ENCODE measurements around the gene LRRC23.

GRCh38 chr12:6917491-6918231, 13.0 kb downstream of the LRRC23 start:
- TF ChIP-seq CTCF (conservative IDR thresholded peaks at IDR 0.05; ENCODE audit: low read depth in 2 of 2), result no peak
- no peak for TF ChIP-seq EZH2 (IDR thresholded peaks at IDR 0.05; ENCODE audit: low read depth, unreplicated experiment)
- TF ChIP-seq ETS1 (IDR thresholded peaks at IDR 0.05), result no peak
- no peak for TF ChIP-seq POLR2AphosphoS5 (IDR thresholded peaks at IDR 0.05; ENCODE audit: low read depth)
- TF ChIP-seq REST (IDR thresholded peaks at IDR 0.05; ENCODE audit: unreplicated experiment), result no peak
- no peak for TF ChIP-seq EZH2phosphoT487 (IDR thresholded peaks at IDR 0.05; ENCODE audit: unreplicated experiment)
- TF ChIP-seq CREB1 (CRISPR knock-in tag; IDR thresholded peaks at IDR 0.05; ENCODE audit: low read depth), result no peak
- no peak for TF ChIP-seq JUNB (IDR thresholded peaks at IDR 0.05; ENCODE audit: unreplicated experiment)
- no peak for TF ChIP-seq STAT1 (IDR thresholded peaks at IDR 0.05; ENCODE audit: unreplicated experiment)
- no peak for TF ChIP-seq NANOG (IDR thresholded peaks at IDR 0.05; ENCODE audit: borderline replicate concordance)
- no peak for TF ChIP-seq ZNF331 (CRISPR knock-in tag; IDR thresholded peaks at IDR 0.05; ENCODE audit: low read depth)

All from GM23338 (cell line).